ENCODE data around the gene KIF24. TPM values are rescaled to one million over a fixed set of nuclear protein-coding genes. Genes with fewer than 3 reads are reported as not detected.

Gene KIF24
- total RNA-seq, 4 donors from 2014 or later = 1.7 to 7.8 (median 4.6) TPM

- Histone ChIP-seq H3K27ac (peak overlapping the region in 2 of 3 donors; percentile 28 to 57), H3K9me3 (no peaks in the 10 kb centered on the region), H3K4me3 (replicated peaks in 1 of 3) (peak overlapping the region; percentile 0 to 55 (median 30)), H3K36me3 (no peaks in the 10 kb centered on the region), H3K27me3 (no peaks in the 10 kb centered on the region), H3K4me1 (peaks cover 18 to 22% of the 10 kb centered on the region in 2 donors)
- peak; percentile 66 to 69 for DNase-seq
- WGBS, 2 donors = 15 to 90% methylated on average over 1 to 10 of the region's 22 CpGs
- no peak for TF ChIP-seq POLR2A (IDR thresholded peaks at IDR 0.05)
- peak in 2 of 6 experiments; percentile 11 to 14 for TF ChIP-seq CTCF (IDR thresholded peaks at IDR 0.05)
- intact Hi-C loops (cut with DNase I) = loop anchor here (5.0 kb wide), 2 partner anchors 44 to 81 kb away; partner anchors contain the start of genes DNAI1 and FAM219A
Observed at GRCh38 chr9:34375901-34376595, 47.0 kb upstream of the KIF24 start.

GRCh38 chr9:34374905-34375552 lies 46.0 kb upstream of the KIF24 start:
- intact Hi-C loops (cut with DNase I) = loop anchor here (5.0 kb wide), 2 partner anchors 43 to 82 kb away; partner anchors contain the start of genes DNAI1 and FAM219A
- Histone ChIP-seq H3K27ac (no peak overlapping the region), H3K4me1 (peaks cover 12 to 14% of the 10 kb centered on the region in 2 donors), H3K27me3 (no peaks in the 10 kb centered on the region), H3K9me3 (no peaks in the 10 kb centered on the region), H3K36me3 (no peaks in the 10 kb centered on the region), H3K4me3 (replicated peaks in 1 of 3) (no peak overlapping the region)
- no peak for DNase-seq
- WGBS, 2 donors = 69 to 74% methylated on average over 4 to 5 of the region's 5 CpGs
- no peak for TF ChIP-seq CTCF (IDR thresholded peaks at IDR 0.05)
- no peak for TF ChIP-seq POLR2A (IDR thresholded peaks at IDR 0.05)

DNA sequence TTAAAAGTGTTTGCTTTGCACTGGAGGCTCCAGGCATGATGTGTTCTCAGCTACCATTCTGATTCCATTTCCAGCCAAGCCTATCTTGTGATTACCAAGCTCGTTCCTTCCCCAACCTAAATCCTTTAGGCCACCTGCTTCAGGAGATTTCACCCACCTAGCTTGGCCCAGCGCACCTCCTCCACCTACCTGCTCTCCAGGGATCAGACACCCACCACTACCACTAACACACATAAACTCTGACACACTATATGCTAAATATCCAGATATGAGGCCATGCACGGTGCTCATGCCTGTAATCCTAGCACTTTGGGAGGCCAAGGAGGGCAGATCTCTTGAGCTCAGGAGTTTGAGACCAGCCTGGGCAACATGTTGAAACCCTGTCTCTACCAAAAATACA lies 45.3 kb upstream of the KIF24 start:
- intact Hi-C loops (cut with DNase I) = no loop called here
- TF ChIP-seq POLR2A (IDR thresholded peaks at IDR 0.05) (no peak), CTCF (IDR thresholded peaks at IDR 0.05) (no peak)

GRCh38 chr9:34373749-34374148 lies 44.7 kb upstream of the KIF24 start:
- DNase-seq = no peak
- no peaks in the 10 kb centered on the region for H3K36me3 ChIP-seq
- intact Hi-C loops (cut with DNase I) = no loop called here
- H3K9me3 ChIP-seq = no peaks in the 10 kb centered on the region
- no peak overlapping the region for H3K4me3 ChIP-seq (replicated peaks in 1 of 3)
- peaks cover 5 to 8% of the 10 kb centered on the region in 2 donors for H3K4me1 ChIP-seq
- H3K27me3 ChIP-seq = no peaks in the 10 kb centered on the region
- WGBS, 2 donors = 93 to 98% methylated on average over 2 of the region's 2 CpGs
- no peak overlapping the region for H3K27ac ChIP-seq
- no peak for TF ChIP-seq CTCF (IDR thresholded peaks at IDR 0.05)

More for the DNA sequence above, 45.3 kb upstream of the KIF24 start:
- no peaks in the 10 kb centered on the region for H3K9me3 ChIP-seq
- no peak for DNase-seq
- H3K4me3 ChIP-seq (replicated peaks in 1 of 3) = no peak overlapping the region
- H3K4me1 ChIP-seq = peaks cover 8% of the 10 kb centered on the region in 2 donors
- no peak overlapping the region for H3K27ac ChIP-seq
- H3K27me3 ChIP-seq = no peaks in the 10 kb centered on the region
- WGBS, 2 donors = 96% methylated on average over 3 of the region's 3 CpGs
- H3K36me3 ChIP-seq = no peaks in the 10 kb centered on the region

DNA sequence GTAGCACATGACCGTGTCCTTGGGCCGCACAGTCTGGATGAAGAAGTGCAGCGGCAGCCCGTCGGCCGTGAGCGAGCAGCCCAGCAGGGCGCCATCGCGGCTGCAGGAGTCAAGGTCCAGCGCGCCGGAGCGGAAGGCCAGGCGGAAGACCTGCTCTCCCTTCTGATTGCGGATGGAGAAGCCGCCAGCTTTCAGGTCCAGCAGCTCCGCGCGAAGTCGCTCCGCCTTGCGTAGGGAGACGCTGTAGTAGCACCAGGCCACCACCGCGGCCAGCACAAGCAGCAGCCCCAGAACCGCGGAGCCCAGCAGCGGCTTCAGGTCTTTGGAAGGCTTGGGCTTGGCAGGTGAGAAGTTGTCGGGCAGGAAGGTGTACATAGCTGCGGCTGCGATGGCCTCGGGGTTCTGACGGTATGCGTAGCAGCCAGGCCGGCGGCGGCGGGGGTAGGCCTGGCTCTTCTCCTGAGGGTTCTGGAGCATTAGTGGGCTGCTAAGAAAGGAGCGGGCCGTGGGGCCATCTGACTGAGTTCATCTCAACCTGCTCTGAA lies 43.5 kb upstream of the KIF24 start:
- no peak for TF ChIP-seq CTCF (IDR thresholded peaks at IDR 0.05)
- TF ChIP-seq POLR2A (IDR thresholded peaks at IDR 0.05) = no peak
- no peaks in the 10 kb centered on the region for H3K27me3 ChIP-seq
- intact Hi-C loops (cut with DNase I) = no loop called here
- no peak overlapping the region for H3K4me3 ChIP-seq (replicated peaks in 1 of 3)
- H3K9me3 ChIP-seq = no peaks in the 10 kb centered on the region
- H3K36me3 ChIP-seq = no peaks in the 10 kb centered on the region
- H3K27ac ChIP-seq = no peak overlapping the region
- DNase-seq = peak in 1 of 2 donors; percentile 19
- 60 to 85% methylated on average over 35 to 40 of the region's 41 CpGs for WGBS, 2 donors
- peaks cover 5 to 6% of the 10 kb centered on the region in 2 donors for H3K4me1 ChIP-seq

All from thyroid gland (tissue), 4 donors.